Fibroblast of the aortic adventitia (primary cell): Measurements from ENCODE around the gene CERK. TPM values are rescaled to one million over a fixed set of nuclear protein-coding genes. Genes with fewer than 3 reads are reported as not detected.

Experiments
- DNase-seq: peaks from one replicate; pipeline ENCODE4 v3.0.0-alpha.2; 2010; ENCODE audit warnings: low read depth
- H3K4me3 ChIP-seq: 2 replicates; pipeline ENCODE4 v1.5.1; 2011; ENCODE audit warnings: low read depth, mild to moderate bottlenecking, control low read depth, low read length, moderate library complexity
- CTCF ChIP-seq: IDR thresholded peaks from 2 replicates; pipeline ENCODE4 v1.5.1; 2011; ENCODE audit warnings: mild to moderate bottlenecking, low read length, control low read depth, inconsistent platforms; ENCODE audit not compliant: insufficient read depth
- total RNA-seq: library from RNA; depleted of rRNA; stranded (reverse); fragments of >200 nt; gene quantifications from 2 replicates; pipeline ENCODE4 v1.2.3, GENCODE V29; 2012; ENCODE audit warnings: low replicate concordance

The CERK gene
- total RNA-seq, 1 donor = 39.4 TPM

DNA sequence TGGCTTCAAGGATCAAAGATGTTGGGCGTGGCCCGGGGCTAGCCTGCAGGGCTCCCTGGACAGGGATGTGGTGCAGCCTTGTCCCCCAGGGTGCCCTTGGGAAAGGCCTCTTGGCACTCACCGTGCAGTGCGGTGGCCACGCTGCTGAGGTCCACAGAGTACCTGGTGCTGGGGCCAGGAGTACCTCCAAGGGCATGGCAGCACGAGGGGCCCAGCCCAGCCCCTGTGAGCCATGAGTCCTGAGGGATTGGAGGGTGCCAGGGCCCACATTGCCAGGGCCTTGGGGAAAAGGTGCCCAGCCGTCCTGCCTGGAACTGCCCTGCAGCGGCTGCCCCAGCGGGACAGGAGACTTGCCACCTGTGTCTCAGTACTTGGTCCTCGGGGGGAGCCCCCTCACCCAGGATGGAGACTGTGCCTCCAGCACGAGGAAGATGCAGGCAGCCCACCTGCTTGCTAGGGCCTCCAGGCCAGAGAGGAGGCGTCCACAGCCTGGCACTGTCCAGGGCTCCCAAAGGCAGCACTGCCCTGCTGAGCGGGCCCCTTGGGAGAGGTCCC lies 73.7 kb downstream of the CERK start:
- DNase-seq = no peak
- no peak for TF ChIP-seq CTCF
- H3K4me3 ChIP-seq = no peak overlapping the region

DNA sequence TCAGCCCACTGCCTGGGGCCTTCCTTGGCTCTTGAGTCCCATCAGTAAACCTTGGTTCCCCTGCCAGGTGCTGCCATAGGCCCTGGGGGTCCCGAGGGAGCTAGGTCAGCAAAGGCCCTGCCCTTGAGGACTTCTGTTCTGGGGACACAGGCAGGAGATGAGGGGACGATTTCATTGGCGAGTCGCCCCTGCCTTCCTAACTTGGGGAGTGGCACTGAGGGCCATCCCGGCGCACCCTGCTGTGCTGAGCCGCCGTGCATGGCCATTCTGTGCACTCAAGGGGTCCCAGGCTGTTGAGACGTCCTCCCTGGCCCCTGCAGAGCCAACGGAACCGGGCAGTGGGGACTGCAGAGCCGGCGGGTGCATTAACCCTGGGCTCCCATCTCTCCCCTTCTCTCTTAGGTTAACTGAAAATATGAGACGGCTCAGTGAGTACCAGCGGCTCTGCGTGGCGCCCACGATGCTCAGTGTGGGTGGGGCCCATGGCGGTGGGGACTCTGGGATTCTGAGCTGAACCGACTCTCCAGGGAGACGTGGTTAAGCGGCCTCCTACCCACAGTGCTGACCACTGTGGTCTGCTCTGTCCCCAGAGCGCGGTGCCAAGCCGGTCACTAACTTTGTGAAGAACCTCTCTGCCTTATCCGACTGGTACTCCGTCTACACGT lies 74.5 kb downstream of the CERK start:
- TF ChIP-seq CTCF = no peak
- no peak for DNase-seq
- no peak overlapping the region for H3K4me3 ChIP-seq

DNA sequence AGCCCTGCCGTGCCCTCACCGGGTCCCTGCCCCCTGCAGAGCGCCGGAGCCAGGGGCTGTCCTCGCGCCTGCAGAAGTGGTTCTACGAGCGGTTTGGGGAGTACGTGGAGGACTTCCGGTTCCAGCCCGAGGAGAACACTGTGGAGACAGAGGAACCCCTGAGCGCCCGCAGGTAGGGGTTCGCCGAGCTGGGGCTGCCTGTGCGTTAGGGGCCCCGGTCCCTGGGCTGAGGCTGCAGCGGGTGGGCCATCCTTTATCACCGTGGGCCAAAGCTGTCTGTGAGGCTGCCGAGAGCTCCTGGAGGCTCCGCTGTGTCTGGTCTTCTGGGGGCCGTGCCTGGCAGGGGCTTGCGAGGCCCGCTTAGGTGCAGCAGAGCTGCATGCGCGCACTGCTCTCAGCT lies 75.1 kb downstream of the CERK start:
- H3K4me3 ChIP-seq = no peak overlapping the region
- DNase-seq = no peak
- TF ChIP-seq CTCF = no peak

GRCh38 chr22:46662226-46662625 lies 75.8 kb downstream of the CERK start:
- H3K4me3 ChIP-seq = no peak overlapping the region
- no peak for TF ChIP-seq CTCF
- no peak for DNase-seq

- no peak for DNase-seq
- H3K4me3 ChIP-seq = no peak overlapping the region
- TF ChIP-seq CTCF = no peak
These were observed 76.7 kb downstream of the CERK start for GRCh38 chr22:46661221-46661851.

- no peak overlapping the region for H3K4me3 ChIP-seq
- no peak for DNase-seq
- TF ChIP-seq CTCF = no peak
These were observed 77.3 kb downstream of the CERK start for GRCh38 chr22:46660604-46661201.
